Suprapubic skin (tissue), 3 donors: ENCODE results near the gene FMO1.

Source experiments
- CTCF ChIP-seq, 2 donors: fragments of 200-600 bp in 1 of 2; fragments of 450-650 bp in 1 of 2; sonication (generic) in 1 of 2; IDR thresholded peaks; one replicate each; pipeline ENCODE4 v1.5.1; 2016 to 2019; ENCODE audit warnings: antibody characterized with exemption in 2 of 2, mild to moderate bottlenecking in 1 of 2, moderate library complexity in 1 of 2
- EP300 ChIP-seq: sonication (generic); formaldehyde crosslinking; IDR thresholded peaks from one replicate; pipeline ENCODE4 v1.6.1; 2017; ENCODE audit warnings: antibody characterized with exemption
- POLR2A ChIP-seq, 2 donors: fragments of 450-650 bp; IDR thresholded peaks; one replicate each; pipeline ENCODE4 v1.6.1; 2017; ENCODE audit warnings: antibody characterized with exemption in 2 of 2, mild to moderate bottlenecking in 2 of 2, moderate library complexity in 2 of 2

DNA sequence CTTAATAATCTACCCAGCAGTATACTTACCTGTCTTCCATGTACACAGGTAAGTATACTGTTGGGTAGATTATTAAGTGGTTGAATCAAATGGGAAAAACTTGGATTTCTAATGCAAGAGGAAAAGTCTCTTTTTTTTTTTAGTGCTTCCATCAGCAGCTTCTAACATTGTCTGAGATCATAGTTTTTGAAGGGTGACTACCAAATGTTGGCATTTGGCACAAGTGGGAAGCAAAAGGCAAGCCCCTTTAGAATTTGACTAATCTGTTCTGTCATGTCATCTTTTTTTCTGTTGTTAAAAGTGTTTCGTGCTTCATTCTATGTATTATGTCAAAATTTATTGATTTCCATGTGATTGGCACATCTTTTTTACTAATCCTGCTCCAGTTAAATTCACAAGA is 547 bp downstream of the FMO1 start:
- TF ChIP-seq CTCF (IDR thresholded peaks at IDR 0.05) = no peak
- TF ChIP-seq EP300 = no peak
- no peak for TF ChIP-seq POLR2A (IDR thresholded peaks at IDR 0.05)
